PFSK-1 (cell line): ENCODE measurements around the gene CHDH.

Source experiments
- FOXP2 ChIP-seq: optimal IDR thresholded peaks from 2 replicates; pipeline ENCODE3; 2011; ENCODE audit warnings: borderline replicate concordance, control low read depth, inconsistent platforms; ENCODE audit not compliant: insufficient read depth; ENCODE audit errors: extremely low read length, extremely low read depth
- POLR2AphosphoS5 ChIP-seq: IDR thresholded peaks from 2 replicates; pipeline ENCODE4 v1.6.1; 2012; ENCODE audit warnings: low read depth, mild to moderate bottlenecking, control low read depth, low read length, moderate library complexity
- SIN3A ChIP-seq: IDR thresholded peaks from 2 replicates; pipeline ENCODE4 v1.6.1; 2012; ENCODE audit warnings: mild to moderate bottlenecking, low read length, moderate library complexity, borderline replicate concordance; ENCODE audit not compliant: insufficient read depth
- TAF1 ChIP-seq: IDR thresholded peaks from 2 replicates; pipeline ENCODE4 v1.6.1; 2012; ENCODE audit warnings: low read length, control low read depth, borderline replicate concordance; ENCODE audit not compliant: insufficient read depth
- TF ChIP-seq, protein P1 (sequence below), 2 experiments: IDR thresholded peaks; 2 replicates each; pipeline versions ENCODE4 v1.6.1 to v1.8.0; 2011 to 2012; ENCODE audit warnings: low read depth in 2 of 2, low read length in 2 of 2, control low read depth in 1 of 2, inconsistent platforms in 1 of 2, mild to moderate bottlenecking in 1 of 2, moderate library complexity in 1 of 2; ENCODE audit not compliant: insufficient read depth in 1 of 2

DNA sequence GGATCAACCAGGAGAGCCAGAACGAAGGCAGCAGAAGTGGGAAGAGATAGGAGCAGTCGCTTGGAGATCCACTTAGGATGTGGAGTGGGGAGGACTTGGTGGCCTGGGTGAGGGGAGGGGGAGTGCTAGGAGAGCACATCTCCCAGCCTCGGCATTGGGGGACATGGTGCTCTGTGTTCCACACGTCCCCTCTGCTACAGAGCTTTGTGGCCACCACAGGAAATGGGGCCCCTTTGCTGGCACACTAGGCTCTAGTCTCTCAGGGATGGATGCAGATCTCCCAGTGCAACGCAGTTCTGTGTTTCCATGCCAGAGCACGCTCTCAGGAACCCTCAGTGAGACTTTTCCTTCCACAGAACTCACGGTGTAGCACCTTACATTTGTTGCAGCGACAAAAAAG is 68.8 kb downstream of the CHDH start:
- TF ChIP-seq POLR2AphosphoS5: no peak
- no peak for TF ChIP-seq TAF1
- TF ChIP-seq, protein P1, sequence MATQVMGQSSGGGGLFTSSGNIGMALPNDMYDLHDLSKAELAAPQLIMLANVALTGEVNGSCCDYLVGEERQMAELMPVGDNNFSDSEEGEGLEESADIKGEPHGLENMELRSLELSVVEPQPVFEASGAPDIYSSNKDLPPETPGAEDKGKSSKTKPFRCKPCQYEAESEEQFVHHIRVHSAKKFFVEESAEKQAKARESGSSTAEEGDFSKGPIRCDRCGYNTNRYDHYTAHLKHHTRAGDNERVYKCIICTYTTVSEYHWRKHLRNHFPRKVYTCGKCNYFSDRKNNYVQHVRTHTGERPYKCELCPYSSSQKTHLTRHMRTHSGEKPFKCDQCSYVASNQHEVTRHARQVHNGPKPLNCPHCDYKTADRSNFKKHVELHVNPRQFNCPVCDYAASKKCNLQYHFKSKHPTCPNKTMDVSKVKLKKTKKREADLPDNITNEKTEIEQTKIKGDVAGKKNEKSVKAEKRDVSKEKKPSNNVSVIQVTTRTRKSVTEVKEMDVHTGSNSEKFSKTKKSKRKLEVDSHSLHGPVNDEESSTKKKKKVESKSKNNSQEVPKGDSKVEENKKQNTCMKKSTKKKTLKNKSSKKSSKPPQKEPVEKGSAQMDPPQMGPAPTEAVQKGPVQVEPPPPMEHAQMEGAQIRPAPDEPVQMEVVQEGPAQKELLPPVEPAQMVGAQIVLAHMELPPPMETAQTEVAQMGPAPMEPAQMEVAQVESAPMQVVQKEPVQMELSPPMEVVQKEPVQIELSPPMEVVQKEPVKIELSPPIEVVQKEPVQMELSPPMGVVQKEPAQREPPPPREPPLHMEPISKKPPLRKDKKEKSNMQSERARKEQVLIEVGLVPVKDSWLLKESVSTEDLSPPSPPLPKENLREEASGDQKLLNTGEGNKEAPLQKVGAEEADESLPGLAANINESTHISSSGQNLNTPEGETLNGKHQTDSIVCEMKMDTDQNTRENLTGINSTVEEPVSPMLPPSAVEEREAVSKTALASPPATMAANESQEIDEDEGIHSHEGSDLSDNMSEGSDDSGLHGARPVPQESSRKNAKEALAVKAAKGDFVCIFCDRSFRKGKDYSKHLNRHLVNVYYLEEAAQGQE (IDR thresholded peaks at IDR 0.05; ENCODE audit: insufficient read depth in 1 of 2, low read depth in 2 of 2, low read length in 2 of 2): no peak
- no peak for TF ChIP-seq SIN3A
- TF ChIP-seq FOXP2: no peak
